ENCODE measurements around the gene KIF20B.

KIF20B gene

GRCh38 chr10:89701242-89702120, at the start of gene KIF20B:
TSS of gene KIF20B (plus strand) at chr10:89701590. CDS start at chr10:89705295, 3,705 bp downstream.
- peak; percentile 96 for DNase-seq

- DNase-seq: no peak
These were observed 49.3 kb upstream of the KIF20B start for GRCh38 chr10:89651916-89652573.

GRCh38 chr10:89652806-89653370, 48.5 kb upstream of the KIF20B start:
- no peak for DNase-seq

GRCh38 chr10:89653410-89653869, 48.0 kb upstream of the KIF20B start:
- DNase-seq: no peak

GRCh38 chr10:89655722-89656121, 45.7 kb upstream of the KIF20B start:
- DNase-seq: no peak

- no peak for DNase-seq
These were observed 44.1 kb upstream of the KIF20B start for GRCh38 chr10:89657302-89657701.

- no peak for DNase-seq
These were observed 42.0 kb upstream of the KIF20B start for GRCh38 chr10:89659143-89660131.

GRCh38 chr10:89662596-89662995, 38.8 kb upstream of the KIF20B start:
- no peak for DNase-seq

- no peak for DNase-seq
These were observed 38.2 kb upstream of the KIF20B start for GRCh38 chr10:89663144-89663543.

GRCh38 chr10:89664203-89664602, 37.2 kb upstream of the KIF20B start:
- DNase-seq: no peak

- no peak for DNase-seq
These were observed 36.1 kb upstream of the KIF20B start for GRCh38 chr10:89665302-89665701.

GRCh38 chr10:89666138-89666537, 35.3 kb upstream of the KIF20B start:
- no peak for DNase-seq

- no peak for DNase-seq
These were observed 32.9 kb upstream of the KIF20B start for GRCh38 chr10:89668386-89669071.

- DNase-seq: no peak
These were observed 31.4 kb upstream of the KIF20B start for GRCh38 chr10:89669985-89670384.

- no peak for DNase-seq
These were observed 30.5 kb upstream of the KIF20B start for GRCh38 chr10:89670926-89671325.

GRCh38 chr10:89677341-89677740, 24.0 kb upstream of the KIF20B start:
- DNase-seq: no peak

- DNase-seq: no peak
These were observed 21.4 kb upstream of the KIF20B start for GRCh38 chr10:89679986-89680385.

- peak; percentile 14 for DNase-seq
These were observed 17.5 kb upstream of the KIF20B start for GRCh38 chr10:89683883-89684282.

- no peak for DNase-seq
These were observed 16.8 kb upstream of the KIF20B start for GRCh38 chr10:89684604-89685003.

- DNase-seq: no peak
These were observed 15.5 kb upstream of the KIF20B start for GRCh38 chr10:89685936-89686335.

- no peak for DNase-seq
These were observed 11.4 kb upstream of the KIF20B start for GRCh38 chr10:89690027-89690426.

- DNase-seq: no peak
These were observed 9.0 kb upstream of the KIF20B start for GRCh38 chr10:89692416-89692815.

Measured in DMS153 (cell line).